ENCODE results near the gene KCNN3. TPM values are rescaled to one million over a fixed set of nuclear protein-coding genes. Genes with fewer than 3 reads are reported as not detected.

The KCNN3 gene
- total and polyA plus RNA-seq, 4 donors = 0.08 to 4.7 (median 1.8) TPM

DNA sequence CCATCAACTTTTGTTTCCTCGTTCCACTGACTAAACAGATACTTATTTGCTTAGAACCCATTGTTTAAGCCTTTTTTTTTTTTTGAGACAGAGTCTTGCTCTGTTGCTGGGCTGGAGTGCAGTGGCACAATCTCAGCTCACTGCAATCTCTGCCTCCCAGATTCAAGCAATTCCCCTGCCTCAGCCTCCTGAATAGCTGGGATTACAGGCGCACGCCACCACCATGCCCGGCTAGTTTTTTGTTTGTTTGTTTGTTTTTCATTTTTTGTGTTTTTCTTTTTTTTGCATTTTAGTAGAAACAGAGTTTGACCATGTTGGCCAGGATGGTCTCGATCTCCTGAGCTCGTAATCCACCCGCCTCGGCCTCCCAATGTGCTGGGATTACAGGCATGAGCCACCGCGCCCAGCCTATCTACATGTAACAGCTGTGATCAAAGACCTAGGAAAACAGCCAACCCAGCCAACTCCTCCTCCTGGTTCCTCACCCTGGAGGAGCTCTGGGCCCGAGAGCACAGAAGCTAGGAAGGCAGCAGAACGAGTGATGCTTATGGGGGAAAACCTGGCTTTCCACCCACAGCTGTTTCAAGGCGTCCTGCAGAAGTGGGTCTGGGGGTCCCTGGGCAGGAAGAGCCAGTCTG, 32.9 kb downstream of the KCNN3 start:
- Histone ChIP-seq H3K4me1 (ENCODE audit: control insufficient read depth in 1 of 2, insufficient read depth in 2 of 2, low read length in 2 of 2) (no peaks in the 10 kb centered on the region), H3K9me3 (ENCODE audit: control insufficient read depth, low read length) (no peaks in the 10 kb centered on the region), H3K4me3 (ENCODE audit: low read length in 2 of 2) (no peak overlapping the region), H3K36me3 (ENCODE audit: control insufficient read depth in 1 of 2, insufficient read depth in 2 of 2, low read length in 1 of 2) (no peaks in the 10 kb centered on the region), H3K27me3 (ENCODE audit: control insufficient read depth in 1 of 2, insufficient read depth in 2 of 2, low read length in 1 of 2) (no peaks in the 10 kb centered on the region), H3K27ac (ENCODE audit: low read depth in 1 of 2, low read length in 2 of 2) (no peak overlapping the region)
- ATAC-seq (ENCODE audit: low FRiP score) = no peak
- intact Hi-C loops (cut with DNase I) = no loop called here
- no peak for DNase-seq
- 91 to 92% methylated on average over 13 of the region's 13 CpGs for WGBS, 2 donors

GRCh38 chr1:154835531-154836324, 34.4 kb downstream of the KCNN3 start:
- intact Hi-C loops (cut with DNase I) = no loop called here
- 85 to 88% methylated on average over 6 of the region's 6 CpGs for WGBS, 2 donors
- ATAC-seq (ENCODE audit: low FRiP score) (no peak), DNase-seq (no peak)
- H3K4me3 ChIP-seq (ENCODE audit: low read length in 2 of 2) = no peak overlapping the region
- H3K4me1 ChIP-seq (ENCODE audit: control insufficient read depth in 1 of 2, insufficient read depth in 2 of 2, low read length in 2 of 2) = no peaks in the 10 kb centered on the region
- no peaks in the 10 kb centered on the region for H3K9me3 ChIP-seq (ENCODE audit: control insufficient read depth, low read length)
- no peaks in the 10 kb centered on the region for H3K27me3 ChIP-seq (ENCODE audit: control insufficient read depth in 1 of 2, insufficient read depth in 2 of 2, low read length in 1 of 2)
- no peaks in the 10 kb centered on the region for H3K36me3 ChIP-seq (ENCODE audit: control insufficient read depth in 1 of 2, insufficient read depth in 2 of 2, low read length in 1 of 2)
- H3K27ac ChIP-seq (ENCODE audit: low read depth in 1 of 2, low read length in 2 of 2) = no peak overlapping the region

DNA sequence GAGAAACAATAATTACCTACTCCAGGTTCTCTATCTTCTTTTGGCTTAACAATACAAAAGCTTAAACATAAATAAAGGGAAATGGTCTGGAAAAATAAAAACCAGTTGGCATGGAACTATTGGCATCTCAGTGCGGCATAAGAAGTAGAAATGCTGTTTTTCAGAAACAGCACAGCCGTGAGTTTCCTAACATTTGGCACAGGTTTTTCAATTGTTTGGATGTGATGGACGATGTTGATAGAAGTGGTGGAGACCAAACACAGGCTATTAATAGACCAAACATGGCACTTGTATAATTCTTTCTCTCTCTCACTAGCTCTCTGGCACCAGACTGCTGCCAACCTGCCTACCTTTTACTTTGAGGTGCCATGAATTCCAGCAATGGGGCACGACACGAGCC, 36.2 kb downstream of the KCNN3 start:
- Histone ChIP-seq H3K27me3 (ENCODE audit: control insufficient read depth in 1 of 2, insufficient read depth in 2 of 2, low read length in 1 of 2) (no peaks in the 10 kb centered on the region), H3K27ac (ENCODE audit: low read depth in 1 of 2, low read length in 2 of 2) (no peak overlapping the region), H3K9me3 (ENCODE audit: control insufficient read depth, low read length) (no peaks in the 10 kb centered on the region), H3K36me3 (ENCODE audit: control insufficient read depth in 1 of 2, insufficient read depth in 2 of 2, low read length in 1 of 2) (no peaks in the 10 kb centered on the region), H3K4me1 (ENCODE audit: control insufficient read depth in 1 of 2, insufficient read depth in 2 of 2, low read length in 2 of 2) (no peaks in the 10 kb centered on the region), H3K4me3 (ENCODE audit: low read length in 2 of 2) (no peak overlapping the region)
- no peak for ATAC-seq (ENCODE audit: low FRiP score)
- DNase-seq = no peak
- intact Hi-C loops (cut with DNase I) = no loop called here
- WGBS, 2 donors = 34 to 37% methylated on average over 5 of the region's 5 CpGs

- Histone ChIP-seq H3K4me1 (ENCODE audit: control insufficient read depth in 1 of 2, insufficient read depth in 2 of 2, low read length in 2 of 2) (no peaks in the 10 kb centered on the region), H3K9me3 (ENCODE audit: control insufficient read depth, low read length) (no peaks in the 10 kb centered on the region), H3K27me3 (ENCODE audit: control insufficient read depth in 1 of 2, insufficient read depth in 2 of 2, low read length in 1 of 2) (no peaks in the 10 kb centered on the region), H3K36me3 (ENCODE audit: control insufficient read depth in 1 of 2, insufficient read depth in 2 of 2, low read length in 1 of 2) (no peaks in the 10 kb centered on the region), H3K4me3 (ENCODE audit: low read length in 2 of 2) (no peak overlapping the region), H3K27ac (ENCODE audit: low read depth in 1 of 2, low read length in 2 of 2) (no peak overlapping the region)
- ATAC-seq (ENCODE audit: low FRiP score) = no peak
- WGBS, 2 donors = 70% methylated on average over 9 of the region's 9 CpGs
- intact Hi-C loops (cut with DNase I) = no loop called here
- no peak for DNase-seq
Measured at GRCh38 chr1:154833209-154833608, 36.9 kb downstream of the KCNN3 start.

GRCh38 chr1:154832384-154832783, 37.7 kb downstream of the KCNN3 start:
- WGBS, 2 donors = 95 to 96% methylated on average over 2 of the region's 2 CpGs
- Histone ChIP-seq H3K4me3 (ENCODE audit: low read length in 2 of 2) (no peak overlapping the region), H3K27ac (ENCODE audit: low read depth in 1 of 2, low read length in 2 of 2) (no peak overlapping the region)

GRCh38 chr1:154831462-154831861, 38.6 kb downstream of the KCNN3 start:
- Histone ChIP-seq H3K4me3 (ENCODE audit: low read length in 2 of 2) (no peak overlapping the region), H3K27me3 (ENCODE audit: control insufficient read depth in 1 of 2, insufficient read depth in 2 of 2, low read length in 1 of 2) (no peaks in the 10 kb centered on the region), H3K36me3 (ENCODE audit: control insufficient read depth in 1 of 2, insufficient read depth in 2 of 2, low read length in 1 of 2) (no peaks in the 10 kb centered on the region), H3K4me1 (ENCODE audit: control insufficient read depth in 1 of 2, insufficient read depth in 2 of 2, low read length in 2 of 2) (no peaks in the 10 kb centered on the region), H3K27ac (ENCODE audit: low read depth in 1 of 2, low read length in 2 of 2) (no peak overlapping the region), H3K9me3 (ENCODE audit: control insufficient read depth, low read length) (no peaks in the 10 kb centered on the region)
- intact Hi-C loops (cut with DNase I) = no loop called here
- WGBS, 2 donors = 23 to 26% methylated on average over 2 of the region's 2 CpGs
- DNase-seq = no peak
- ATAC-seq (ENCODE audit: low FRiP score) = no peak

More at GRCh38 chr1:154832384-154832783, 37.7 kb downstream of the KCNN3 start:
- no peaks in the 10 kb centered on the region for H3K27me3 ChIP-seq (ENCODE audit: control insufficient read depth in 1 of 2, insufficient read depth in 2 of 2, low read length in 1 of 2)
- no peaks in the 10 kb centered on the region for H3K4me1 ChIP-seq (ENCODE audit: control insufficient read depth in 1 of 2, insufficient read depth in 2 of 2, low read length in 2 of 2)
- H3K9me3 ChIP-seq (ENCODE audit: control insufficient read depth, low read length) = no peaks in the 10 kb centered on the region
- DNase-seq (no peak), ATAC-seq (ENCODE audit: low FRiP score) (no peak)
- H3K36me3 ChIP-seq (ENCODE audit: control insufficient read depth in 1 of 2, insufficient read depth in 2 of 2, low read length in 1 of 2) = no peaks in the 10 kb centered on the region
- intact Hi-C loops (cut with DNase I) = no loop called here

- no peak overlapping the region for H3K4me3 ChIP-seq (ENCODE audit: low read length in 2 of 2)
- DNase-seq (no peak), ATAC-seq (ENCODE audit: low FRiP score) (no peak)
- WGBS, 2 donors = 91 to 93% methylated on average over 5 of the region's 5 CpGs
- no peaks in the 10 kb centered on the region for H3K9me3 ChIP-seq (ENCODE audit: control insufficient read depth, low read length)
- H3K27me3 ChIP-seq (ENCODE audit: control insufficient read depth in 1 of 2, insufficient read depth in 2 of 2, low read length in 1 of 2) = no peaks in the 10 kb centered on the region
- H3K27ac ChIP-seq (ENCODE audit: low read depth in 1 of 2, low read length in 2 of 2) = no peak overlapping the region
- intact Hi-C loops (cut with DNase I) = no loop called here
- no peaks in the 10 kb centered on the region for H3K36me3 ChIP-seq (ENCODE audit: control insufficient read depth in 1 of 2, insufficient read depth in 2 of 2, low read length in 1 of 2)
- H3K4me1 ChIP-seq (ENCODE audit: control insufficient read depth in 1 of 2, insufficient read depth in 2 of 2, low read length in 2 of 2) = no peaks in the 10 kb centered on the region
Measured at GRCh38 chr1:154829062-154829461, 41.0 kb downstream of the KCNN3 start.

DNA sequence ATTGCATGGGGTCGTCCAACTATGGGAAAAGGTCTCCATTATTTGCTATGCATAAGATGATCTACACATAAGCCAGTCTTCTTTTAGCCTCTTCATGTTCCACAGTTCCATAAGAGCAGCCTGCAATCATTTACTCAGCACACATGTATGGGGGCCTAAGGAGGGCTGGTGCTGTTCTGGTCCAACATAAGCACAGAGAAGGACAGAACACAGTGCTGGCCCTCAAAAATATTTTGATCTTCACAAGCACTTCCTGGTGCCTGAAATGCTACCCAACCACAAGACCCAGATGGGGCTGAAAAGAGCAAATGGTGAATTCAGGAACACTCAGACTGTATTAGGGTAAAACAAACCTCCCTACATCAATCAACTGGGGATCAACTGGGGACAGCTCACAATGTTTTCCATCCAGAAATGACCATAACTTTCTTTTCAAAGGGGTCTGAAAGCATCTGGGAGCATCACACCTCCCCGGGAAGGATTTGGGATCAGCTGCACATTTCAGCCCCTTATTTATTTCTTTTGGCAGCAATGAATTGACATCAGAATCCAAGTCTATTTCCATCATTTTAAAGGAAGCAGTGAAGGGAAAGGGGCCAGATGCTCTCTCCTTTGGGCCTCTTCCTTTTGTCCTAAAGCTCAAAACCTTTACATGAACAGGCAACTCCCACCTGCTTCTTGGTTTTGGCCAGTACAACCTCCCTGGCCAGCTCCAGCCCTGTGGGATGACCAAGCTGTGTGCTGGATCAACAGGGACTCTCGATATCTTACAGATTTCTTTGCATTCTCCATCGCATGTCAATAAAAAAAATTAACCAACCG, 45.7 kb downstream of the KCNN3 start:
- 70% methylated on average over 5 of the region's 5 CpGs for WGBS, 2 donors
- DNase-seq (no peak), ATAC-seq (ENCODE audit: low FRiP score) (no peak)
- H3K27ac ChIP-seq (ENCODE audit: low read depth in 1 of 2, low read length in 2 of 2) = no peak overlapping the region
- H3K4me3 ChIP-seq (ENCODE audit: low read length in 2 of 2) = no peak overlapping the region
- H3K4me1 ChIP-seq (ENCODE audit: control insufficient read depth in 1 of 2, insufficient read depth in 2 of 2, low read length in 2 of 2) = no peaks in the 10 kb centered on the region
- H3K27me3 ChIP-seq (ENCODE audit: control insufficient read depth in 1 of 2, insufficient read depth in 2 of 2, low read length in 1 of 2) = no peaks in the 10 kb centered on the region
- no peaks in the 10 kb centered on the region for H3K9me3 ChIP-seq (ENCODE audit: control insufficient read depth, low read length)
- intact Hi-C loops (cut with DNase I) = no loop called here
- no peaks in the 10 kb centered on the region for H3K36me3 ChIP-seq (ENCODE audit: control insufficient read depth in 1 of 2, insufficient read depth in 2 of 2, low read length in 1 of 2)
